ES-I3 (cell line): ENCODE measurements around the gene RIMBP2.

Experiments used
- H3K36me3 ChIP-seq: 2 replicates; pipeline ENCODE4 v1.6.1; 2013; ENCODE audit warnings: mild to moderate bottlenecking, low read length, control low read depth, moderate library complexity; ENCODE audit not compliant: insufficient read depth
- H3K4me1 ChIP-seq: 2 replicates; pipeline ENCODE4 v1.6.1; 2013; ENCODE audit warnings: mild to moderate bottlenecking, control low read depth, low read length; ENCODE audit not compliant: insufficient read depth
- H3K9ac ChIP-seq: 2 replicates; pipeline ENCODE4 v1.6.1; 2013; ENCODE audit warnings: low read depth, mild to moderate bottlenecking, low read length, moderate library complexity
- H3K9me3 ChIP-seq: 2 replicates; pipeline ENCODE4 v1.6.1; 2013; ENCODE audit warnings: mild to moderate bottlenecking, low read length, moderate library complexity; ENCODE audit not compliant: control insufficient read depth, insufficient read depth

RIMBP2 gene

GRCh38 chr12:130546494-130546893 lies 169.6 kb downstream of the RIMBP2 start:
- H3K9ac ChIP-seq, result no peak overlapping the region
- H3K36me3 ChIP-seq, result no peaks in the 10 kb centered on the region
- H3K4me1 ChIP-seq, result no peaks in the 10 kb centered on the region
- H3K9me3 ChIP-seq, result no peaks in the 10 kb centered on the region; the same call in 1 of the 2 replicates

GRCh38 chr12:130545475-130545874 lies 170.6 kb downstream of the RIMBP2 start:
- no peaks in the 10 kb centered on the region for H3K4me1 ChIP-seq
- H3K9me3 ChIP-seq, result no peaks in the 10 kb centered on the region
- no peak overlapping the region for H3K9ac ChIP-seq
- H3K36me3 ChIP-seq, result no peaks in the 10 kb centered on the region

GRCh38 chr12:130540376-130540775 lies 175.7 kb downstream of the RIMBP2 start:
- no peaks in the 10 kb centered on the region for H3K4me1 ChIP-seq
- H3K36me3 ChIP-seq, result no peaks in the 10 kb centered on the region
- H3K9ac ChIP-seq, result no peak overlapping the region
- no peaks in the 10 kb centered on the region for H3K9me3 ChIP-seq

- H3K9me3 ChIP-seq, result no peaks in the 10 kb centered on the region
- H3K9ac ChIP-seq, result no peak overlapping the region
- H3K36me3 ChIP-seq, result no peaks in the 10 kb centered on the region
- H3K4me1 ChIP-seq, result no peaks in the 10 kb centered on the region
Observed at GRCh38 chr12:130538343-130539095, 177.6 kb downstream of the RIMBP2 start.

GRCh38 chr12:130537655-130538054 lies 178.4 kb downstream of the RIMBP2 start:
- Histone ChIP-seq H3K36me3 (no peaks in the 10 kb centered on the region), H3K9ac (no peak overlapping the region), H3K9me3 (no peaks in the 10 kb centered on the region), H3K4me1 (no peaks in the 10 kb centered on the region)

GRCh38 chr12:130537051-130537450 lies 179.0 kb downstream of the RIMBP2 start:
- H3K4me1 ChIP-seq, result no peaks in the 10 kb centered on the region
- H3K9me3 ChIP-seq, result no peaks in the 10 kb centered on the region
- H3K36me3 ChIP-seq, result no peaks in the 10 kb centered on the region
- H3K9ac ChIP-seq, result no peak overlapping the region

- H3K36me3 ChIP-seq, result no peaks in the 10 kb centered on the region
- H3K9ac ChIP-seq, result no peak overlapping the region
- H3K9me3 ChIP-seq, result no peaks in the 10 kb centered on the region
- H3K4me1 ChIP-seq, result no peaks in the 10 kb centered on the region
Observed at GRCh38 chr12:130530429-130530828, 185.7 kb downstream of the RIMBP2 start.

- Histone ChIP-seq H3K4me1 (no peaks in the 10 kb centered on the region), H3K9ac (no peak overlapping the region), H3K9me3 (no peaks in the 10 kb centered on the region), H3K36me3 (no peaks in the 10 kb centered on the region)
Observed at GRCh38 chr12:130529781-130530180, 186.3 kb downstream of the RIMBP2 start.

- H3K4me1 ChIP-seq, result no peaks in the 10 kb centered on the region
- H3K36me3 ChIP-seq, result no peaks in the 10 kb centered on the region
- H3K9ac ChIP-seq, result no peak overlapping the region
Observed at GRCh38 chr12:130527239-130527638, 188.9 kb downstream of the RIMBP2 start.

GRCh38 chr12:130526813-130527212 lies 189.3 kb downstream of the RIMBP2 start:
- Histone ChIP-seq H3K36me3 (no peaks in the 10 kb centered on the region), H3K4me1 (no peaks in the 10 kb centered on the region), H3K9ac (no peak overlapping the region), H3K9me3 (no peaks in the 10 kb centered on the region)

More at GRCh38 chr12:130527239-130527638, 188.9 kb downstream of the RIMBP2 start:
- H3K9me3 ChIP-seq, result no peaks in the 10 kb centered on the region

GRCh38 chr12:130525384-130526172 lies 190.5 kb downstream of the RIMBP2 start:
- Histone ChIP-seq H3K4me1 (no peaks in the 10 kb centered on the region), H3K9me3 (no peaks in the 10 kb centered on the region), H3K36me3 (no peaks in the 10 kb centered on the region)

GRCh38 chr12:130524759-130525158 lies 191.3 kb downstream of the RIMBP2 start:
- H3K4me1 ChIP-seq, result no peaks in the 10 kb centered on the region
- H3K9me3 ChIP-seq, result no peaks in the 10 kb centered on the region
- no peak overlapping the region for H3K9ac ChIP-seq
- H3K36me3 ChIP-seq, result no peaks in the 10 kb centered on the region

More at GRCh38 chr12:130525384-130526172, 190.5 kb downstream of the RIMBP2 start:
- H3K9ac ChIP-seq, result no peak overlapping the region

- no peaks in the 10 kb centered on the region for H3K4me1 ChIP-seq
- no peak overlapping the region for H3K9ac ChIP-seq
- H3K9me3 ChIP-seq, result no peaks in the 10 kb centered on the region
- H3K36me3 ChIP-seq, result no peaks in the 10 kb centered on the region
Observed at GRCh38 chr12:130523863-130524614, 192.1 kb downstream of the RIMBP2 start.

- Histone ChIP-seq H3K4me1 (no peaks in the 10 kb centered on the region), H3K36me3 (no peaks in the 10 kb centered on the region), H3K9ac (no peak overlapping the region), H3K9me3 (no peaks in the 10 kb centered on the region)
Observed at GRCh38 chr12:130523208-130523607, 192.9 kb downstream of the RIMBP2 start.
